GM23338 (cell line): Measurements from ENCODE around the gene OR5B12. TPM values are rescaled to one million over a fixed set of nuclear protein-coding genes. Genes with fewer than 3 reads are reported as not detected.

Experiments used
- ATAC-seq: fragments of 200-7000 bp; cut with Tn5 transposase; 3 replicates; pipeline ENCODE4 v1.9.1; 2020
- DNase-seq: peaks from one replicate; pipeline ENCODE4 v3.0.0-alpha.2; 2015; ENCODE audit warnings: low spot score
- H2AFZ ChIP-seq: fragments of 200-600 bp; sonication (generic); 2 replicates; pipeline ENCODE4 v1.8.0; 2016; ENCODE audit warnings: antibody characterized with exemption, mild to moderate bottlenecking, moderate library complexity
- H3F3A ChIP-seq: fragments of 200-600 bp; sonication (generic); replicated peaks from 2 replicates; pipeline ENCODE4 v1.8.0; 2017; ENCODE audit warnings: antibody characterized with exemption, mixed run types, low read depth
- H3K27ac ChIP-seq: fragments of 200-600 bp; sonication (generic); 2 replicates; pipeline ENCODE4 v1.6.1; 2016; ENCODE audit warnings: low read depth
- H3K27me3 ChIP-seq: fragments of 200-600 bp; sonication (generic); 2 replicates; pipeline ENCODE4 v1.8.0; 2016; ENCODE audit warnings: mild to moderate bottlenecking, mixed run types, moderate library complexity; ENCODE audit not compliant: insufficient read depth
- H3K36me3 ChIP-seq: fragments of 200-600 bp; sonication (generic); 2 replicates; pipeline ENCODE4 v1.8.0; 2016; ENCODE audit warnings: mild to moderate bottlenecking; ENCODE audit not compliant: insufficient read depth
- H3K4me1 ChIP-seq: fragments of 200-600 bp; sonication (generic); 2 replicates; pipeline ENCODE4 v1.8.0; 2016; ENCODE audit warnings: mild to moderate bottlenecking, moderate library complexity; ENCODE audit not compliant: insufficient read depth
- H3K4me2 ChIP-seq: fragments of 200-600 bp; sonication (generic); 2 replicates; pipeline ENCODE4 v1.7.1; 2017; ENCODE audit warnings: mixed run types
- H3K4me3 ChIP-seq: fragments of 200-600 bp; sonication (generic); 2 replicates; pipeline ENCODE4 v1.6.1; 2016; ENCODE audit warnings: mixed run types
- H3K79me2 ChIP-seq: fragments of 200-600 bp; sonication (generic); replicated peaks from 2 replicates; pipeline ENCODE4 v1.8.0; 2017; ENCODE audit warnings: mild to moderate bottlenecking; ENCODE audit not compliant: insufficient read depth
- H3K9me2 ChIP-seq: fragments of 200-600 bp; sonication (generic); 2 replicates; pipeline ENCODE4 v1.8.0; 2017; ENCODE audit not compliant: insufficient read depth
- H4K20me1 ChIP-seq: fragments of 200-600 bp; sonication (generic); replicated peaks from 2 replicates; pipeline ENCODE4 v1.8.0; 2017; ENCODE audit warnings: mild to moderate bottlenecking; ENCODE audit not compliant: insufficient read depth
- H3K27ac Mint-ChIP-seq: 2 replicates; pipeline ENCODE4 v1.8.0; 2020; ENCODE audit warnings: inconsistent platforms, mild to moderate bottlenecking, moderate library complexity, mixed read lengths
- H3K27me3 Mint-ChIP-seq: 3 replicates; pipeline ENCODE4 v1.8.0; 2022; ENCODE audit warnings: low read depth, mild to moderate bottlenecking, moderate library complexity, mixed read lengths, inconsistent platforms; ENCODE audit not compliant: insufficient read depth, poor library complexity
- H3K36me3 Mint-ChIP-seq: 3 replicates; pipeline ENCODE4 v1.8.0; 2021; ENCODE audit warnings: low read depth, mild to moderate bottlenecking, inconsistent platforms, moderate library complexity, mixed read lengths
- H3K4me1 Mint-ChIP-seq: 3 replicates; pipeline ENCODE4 v1.8.0; 2020; ENCODE audit warnings: mild to moderate bottlenecking, inconsistent platforms, mixed read lengths
- H3K4me3 Mint-ChIP-seq: 3 replicates; pipeline ENCODE4 v1.8.0; 2021; ENCODE audit warnings: moderate library complexity, mild to moderate bottlenecking, inconsistent platforms, mixed read lengths
- H3K9me3 Mint-ChIP-seq: 3 replicates; pipeline ENCODE4 v1.8.0; 2020; ENCODE audit warnings: moderate library complexity, mild to moderate bottlenecking, inconsistent platforms, mixed read lengths
- CREB1 ChIP-seq: fragments of 250-450 bp; sonication (Bioruptor Pico); IDR thresholded peaks from 2 replicates; pipeline ENCODE4 v1.5.0; 2020; ENCODE audit warnings: low read depth, mild to moderate bottlenecking, moderate library complexity
- EZH2 ChIP-seq: fragments of 200-600 bp; sonication (generic); IDR thresholded peaks from one replicate; pipeline ENCODE4 v1.8.0; 2017; ENCODE audit warnings: antibody characterized with exemption, mild to moderate bottlenecking, low read depth; ENCODE audit not compliant: unreplicated experiment
- EZH2phosphoT487 ChIP-seq: fragments of 200-600 bp; sonication (generic); IDR thresholded peaks from one replicate; pipeline ENCODE4 v1.8.1; 2018; ENCODE audit warnings: antibody characterized with exemption; ENCODE audit not compliant: unreplicated experiment
- JUNB ChIP-seq: IDR thresholded peaks from one replicate; pipeline ENCODE4 v1.6.1; 2016; ENCODE audit warnings: antibody characterized with exemption; ENCODE audit not compliant: unreplicated experiment
- POLR2AphosphoS5 ChIP-seq: IDR thresholded peaks from 2 replicates; pipeline ENCODE4 v1.6.1; 2016; ENCODE audit warnings: antibody characterized with exemption, low read depth
- STAT1 ChIP-seq: IDR thresholded peaks from one replicate; pipeline ENCODE4 v1.6.1; 2016; ENCODE audit warnings: antibody characterized with exemption; ENCODE audit not compliant: unreplicated experiment
- ZNF331 ChIP-seq: fragments of 250-450 bp; sonication (Bioruptor Pico); IDR thresholded peaks from 2 replicates; pipeline ENCODE4 v1.5.0; 2020; ENCODE audit warnings: low read depth, mild to moderate bottlenecking, moderate library complexity
- ZNF462 ChIP-seq: fragments of 250-450 bp; sonication (Bioruptor Pico); IDR thresholded peaks from 2 replicates; pipeline ENCODE4 v1.5.0; 2020; ENCODE audit warnings: mild to moderate bottlenecking, moderate library complexity
- polyA plus RNA-seq: library from polyadenylated mRNA; unstranded; fragments of >200 nt; fragmentation: Nextera tagmentation; extraction: Ambion mirVana; gene quantifications from 2 replicates; pipeline ENCODE4 v1.2.1, GENCODE V29; 2016
- total RNA-seq: library from RNA; depleted of rRNA; stranded (reverse); fragments of >200 nt; shearing (Covaris generic); gene quantifications from 2 replicates; pipeline ENCODE4 v1.2.3, GENCODE V29; 2014
- TF ChIP-seq, protein P1 (sequence below): IDR thresholded peaks from one replicate; pipeline ENCODE4 v1.6.1; 2018; ENCODE audit warnings: antibody characterized with exemption; ENCODE audit not compliant: unreplicated experiment
- TF ChIP-seq, protein P2 (sequence below), 2 experiments: fragments of 200-600 bp in 1 of 2; sonication (generic) in 1 of 2; conservative IDR thresholded peaks; 2 replicates each; pipeline versions ENCODE4 v1.5.1 to v1.6.1; 2016 to 2017; ENCODE audit warnings: antibody characterized with exemption in 2 of 2, low read depth in 2 of 2, mild to moderate bottlenecking in 2 of 2, moderate library complexity in 1 of 2

Gene OR5B12
- total and polyA plus RNA-seq, 2 experiments from 2014 or later = not detected

GRCh38 chr11:58490827-58491226 is 48.8 kb upstream of the OR5B12 start:
- DNase-seq = no peak
- Histone ChIP-seq H3K36me3 (no peaks in the 10 kb centered on the region), H3K27ac (no peak overlapping the region), H3K9me2 (peaks cover 7% of the 10 kb centered on the region), H4K20me1 (no peaks in the 10 kb centered on the region), H3K27me3 (no peaks in the 10 kb centered on the region), H3K4me1 (no peaks in the 10 kb centered on the region; the same call in 1 of the 2 replicates), H3K4me3 (no peak overlapping the region), H3K4me2 (no peak overlapping the region), H3K79me2 (no peaks in the 10 kb centered on the region), H2AFZ (no peak overlapping the region), H3F3A (no peaks in the 10 kb centered on the region)
- H3K4me3 Mint-ChIP-seq = no peak overlapping the region
- H3K27ac Mint-ChIP-seq = peak overlapping the region; percentile 49; the same call in 1 of the 2 replicates
- H3K9me3 Mint-ChIP-seq = no peaks in the 10 kb centered on the region
- no peaks in the 10 kb centered on the region for H3K36me3 Mint-ChIP-seq
- peaks cover 7% of the 10 kb centered on the region for H3K4me1 Mint-ChIP-seq
- TF ChIP-seq, protein P1, sequence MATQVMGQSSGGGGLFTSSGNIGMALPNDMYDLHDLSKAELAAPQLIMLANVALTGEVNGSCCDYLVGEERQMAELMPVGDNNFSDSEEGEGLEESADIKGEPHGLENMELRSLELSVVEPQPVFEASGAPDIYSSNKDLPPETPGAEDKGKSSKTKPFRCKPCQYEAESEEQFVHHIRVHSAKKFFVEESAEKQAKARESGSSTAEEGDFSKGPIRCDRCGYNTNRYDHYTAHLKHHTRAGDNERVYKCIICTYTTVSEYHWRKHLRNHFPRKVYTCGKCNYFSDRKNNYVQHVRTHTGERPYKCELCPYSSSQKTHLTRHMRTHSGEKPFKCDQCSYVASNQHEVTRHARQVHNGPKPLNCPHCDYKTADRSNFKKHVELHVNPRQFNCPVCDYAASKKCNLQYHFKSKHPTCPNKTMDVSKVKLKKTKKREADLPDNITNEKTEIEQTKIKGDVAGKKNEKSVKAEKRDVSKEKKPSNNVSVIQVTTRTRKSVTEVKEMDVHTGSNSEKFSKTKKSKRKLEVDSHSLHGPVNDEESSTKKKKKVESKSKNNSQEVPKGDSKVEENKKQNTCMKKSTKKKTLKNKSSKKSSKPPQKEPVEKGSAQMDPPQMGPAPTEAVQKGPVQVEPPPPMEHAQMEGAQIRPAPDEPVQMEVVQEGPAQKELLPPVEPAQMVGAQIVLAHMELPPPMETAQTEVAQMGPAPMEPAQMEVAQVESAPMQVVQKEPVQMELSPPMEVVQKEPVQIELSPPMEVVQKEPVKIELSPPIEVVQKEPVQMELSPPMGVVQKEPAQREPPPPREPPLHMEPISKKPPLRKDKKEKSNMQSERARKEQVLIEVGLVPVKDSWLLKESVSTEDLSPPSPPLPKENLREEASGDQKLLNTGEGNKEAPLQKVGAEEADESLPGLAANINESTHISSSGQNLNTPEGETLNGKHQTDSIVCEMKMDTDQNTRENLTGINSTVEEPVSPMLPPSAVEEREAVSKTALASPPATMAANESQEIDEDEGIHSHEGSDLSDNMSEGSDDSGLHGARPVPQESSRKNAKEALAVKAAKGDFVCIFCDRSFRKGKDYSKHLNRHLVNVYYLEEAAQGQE = no peak
- TF ChIP-seq JUNB (no peak), EZH2phosphoT487 (no peak), ZNF462 (CRISPR knock-in tag) (no peak), STAT1 (no peak), EZH2 (no peak), CREB1 (no peak), ZNF331 (no peak), POLR2AphosphoS5 (no peak)
- TF ChIP-seq, protein P2, sequence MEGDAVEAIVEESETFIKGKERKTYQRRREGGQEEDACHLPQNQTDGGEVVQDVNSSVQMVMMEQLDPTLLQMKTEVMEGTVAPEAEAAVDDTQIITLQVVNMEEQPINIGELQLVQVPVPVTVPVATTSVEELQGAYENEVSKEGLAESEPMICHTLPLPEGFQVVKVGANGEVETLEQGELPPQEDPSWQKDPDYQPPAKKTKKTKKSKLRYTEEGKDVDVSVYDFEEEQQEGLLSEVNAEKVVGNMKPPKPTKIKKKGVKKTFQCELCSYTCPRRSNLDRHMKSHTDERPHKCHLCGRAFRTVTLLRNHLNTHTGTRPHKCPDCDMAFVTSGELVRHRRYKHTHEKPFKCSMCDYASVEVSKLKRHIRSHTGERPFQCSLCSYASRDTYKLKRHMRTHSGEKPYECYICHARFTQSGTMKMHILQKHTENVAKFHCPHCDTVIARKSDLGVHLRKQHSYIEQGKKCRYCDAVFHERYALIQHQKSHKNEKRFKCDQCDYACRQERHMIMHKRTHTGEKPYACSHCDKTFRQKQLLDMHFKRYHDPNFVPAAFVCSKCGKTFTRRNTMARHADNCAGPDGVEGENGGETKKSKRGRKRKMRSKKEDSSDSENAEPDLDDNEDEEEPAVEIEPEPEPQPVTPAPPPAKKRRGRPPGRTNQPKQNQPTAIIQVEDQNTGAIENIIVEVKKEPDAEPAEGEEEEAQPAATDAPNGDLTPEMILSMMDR (conservative IDR thresholded peaks at IDR 0.05; ENCODE audit: low read depth in 2 of 2) = no peak
- H3K27me3 Mint-ChIP-seq = no peaks in the 10 kb centered on the region
- no peak for ATAC-seq
